NCI-H2171 (cell line): Measurements from ENCODE around the gene CDC42SE2.

ENCODE experiments used
- DNase-seq: peaks from one replicate; lab custom pipeline; 2025; lab: John Stamatoyannopoulos, UW

Gene CDC42SE2

DNA sequence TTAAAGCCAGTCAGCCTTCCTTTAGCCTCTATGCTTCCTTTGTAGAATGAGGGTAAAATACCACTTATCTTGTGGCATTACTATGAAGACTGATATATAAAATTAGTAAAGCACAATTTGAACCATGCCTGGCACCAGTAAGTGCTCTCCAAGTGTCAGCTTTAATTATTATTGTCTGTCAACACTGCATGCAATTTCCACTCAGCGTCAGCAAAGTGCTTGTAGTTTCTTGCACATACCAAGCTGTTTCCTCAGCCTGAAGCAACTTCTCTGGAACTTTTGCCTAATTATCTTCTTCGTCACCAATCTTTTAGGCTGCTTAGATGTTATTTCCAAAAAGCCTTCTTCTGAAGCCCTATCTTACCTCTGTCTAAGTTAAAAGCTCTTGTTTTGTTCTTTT lies 177.3 kb downstream of the CDC42SE2 start:
- no peak for DNase-seq
